HG03354 (cell line): ENCODE results near the gene FRRS1L.
"Not testable (repeated sequence)": the region's sequence is repeated elsewhere in the genome, so short reads cannot be mapped to it uniquely, and the experiment has no call there.

Source experiments
- ATAC-seq: cut with Tn5 transposase; IDR thresholded peaks from one replicate; pipeline ENCODE4 v1.9.1; 2021; ENCODE audit warnings: mild to moderate bottlenecking; ENCODE audit not compliant: unreplicated experiment, poor library complexity, severe bottlenecking

The FRRS1L gene

DNA sequence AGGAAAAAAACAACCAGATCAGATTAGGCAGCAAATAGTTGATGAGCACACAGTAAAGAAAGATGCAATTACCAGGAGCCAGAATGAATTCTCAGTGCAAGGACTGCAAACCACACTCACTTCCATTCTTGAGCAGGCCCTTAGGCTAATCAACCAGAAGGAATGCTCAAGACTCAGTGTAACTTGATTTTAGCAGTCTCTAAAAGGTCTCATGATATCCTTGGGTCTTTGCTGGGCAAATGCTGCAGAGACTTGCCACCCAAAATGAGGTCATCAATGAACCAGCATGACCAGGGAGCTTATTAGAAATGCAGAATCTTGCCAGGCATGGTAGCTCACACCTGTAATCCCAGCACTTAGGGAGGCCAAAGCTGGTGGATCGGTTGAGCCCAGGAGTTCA is 27.2 kb downstream of the FRRS1L start:
- ATAC-seq = no peak

- no peak for ATAC-seq
Observed at GRCh38 chr9:109138421-109138820, 28.6 kb downstream of the FRRS1L start.

DNA sequence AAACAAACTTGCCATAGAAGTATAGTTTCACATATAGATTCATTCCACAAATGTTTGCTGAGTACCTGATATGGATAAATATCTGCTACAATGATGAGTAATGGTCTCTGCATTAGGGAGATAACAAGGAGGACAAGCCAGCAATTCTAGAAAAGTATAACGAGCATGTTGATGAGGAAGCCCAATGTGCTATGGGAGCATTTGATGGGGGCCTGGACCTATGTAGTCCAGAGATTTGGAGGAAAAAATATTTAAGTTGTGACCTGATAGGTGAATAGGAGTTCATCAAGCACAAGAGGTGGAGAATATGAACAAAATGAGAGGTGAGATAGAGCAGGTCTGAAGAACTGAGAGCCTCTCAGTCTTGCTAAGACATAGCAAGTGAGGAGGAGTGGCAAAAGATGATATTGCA is 32.9 kb downstream of the FRRS1L start:
- no peak for ATAC-seq

GRCh38 chr9:109133533-109133932 is 33.5 kb downstream of the FRRS1L start:
- no peak for ATAC-seq

- no peak for ATAC-seq
Observed at GRCh38 chr9:109132567-109133021, 34.5 kb downstream of the FRRS1L start.

DNA sequence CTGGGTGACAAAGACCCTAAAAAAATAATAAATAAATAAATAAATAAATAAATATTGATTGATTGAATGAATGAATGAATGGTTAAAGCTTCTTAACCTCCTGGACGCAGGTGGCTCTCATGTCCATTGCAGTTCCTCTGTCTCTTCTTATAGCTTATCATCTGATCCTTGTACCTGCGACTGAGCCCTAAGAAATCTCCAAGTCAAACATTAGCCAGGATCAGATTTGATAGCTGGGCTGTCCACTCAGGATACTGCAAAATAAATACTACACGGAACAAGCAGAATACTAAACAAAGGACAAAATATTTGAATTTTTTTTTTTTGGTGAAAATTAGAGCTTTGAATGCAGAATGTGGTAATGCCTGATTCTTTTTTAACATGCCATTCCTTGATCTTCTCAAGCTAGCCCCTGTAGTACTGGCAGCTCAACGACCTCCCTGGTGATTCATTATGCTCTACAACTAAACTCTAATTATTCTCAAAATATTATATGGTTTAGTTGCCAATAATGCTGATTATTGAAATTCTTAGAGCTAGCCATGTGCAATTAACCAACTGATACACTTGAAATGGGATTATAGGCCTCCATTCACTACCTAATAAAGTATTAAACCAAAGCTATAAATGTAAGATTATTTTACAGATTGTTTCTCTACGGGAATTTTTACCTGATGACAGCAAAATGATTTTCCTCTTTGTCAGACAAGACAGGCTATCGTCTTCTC is 37.4 kb downstream of the FRRS1L start:
- no peak for ATAC-seq

DNA sequence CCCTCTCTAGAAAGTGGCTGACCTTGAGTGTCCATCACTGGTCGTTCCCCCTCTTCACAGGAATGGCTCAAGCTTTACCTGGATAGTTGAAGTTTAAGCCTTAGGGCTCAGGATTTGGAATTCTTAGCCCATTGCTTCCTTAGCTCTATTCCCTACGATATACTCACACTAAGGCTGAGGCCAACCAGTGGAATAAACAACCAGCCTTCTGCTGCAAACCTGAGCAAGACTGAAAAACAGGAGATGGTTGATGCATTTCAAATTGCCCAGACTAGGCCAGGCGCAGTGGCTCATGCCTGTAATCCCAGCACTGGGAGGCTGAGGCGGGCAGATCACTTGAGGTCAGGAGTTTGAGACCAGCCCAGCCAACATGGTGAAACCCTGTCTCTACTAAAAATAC is 40.4 kb downstream of the FRRS1L start:
- not testable (repeated sequence) for ATAC-seq

DNA sequence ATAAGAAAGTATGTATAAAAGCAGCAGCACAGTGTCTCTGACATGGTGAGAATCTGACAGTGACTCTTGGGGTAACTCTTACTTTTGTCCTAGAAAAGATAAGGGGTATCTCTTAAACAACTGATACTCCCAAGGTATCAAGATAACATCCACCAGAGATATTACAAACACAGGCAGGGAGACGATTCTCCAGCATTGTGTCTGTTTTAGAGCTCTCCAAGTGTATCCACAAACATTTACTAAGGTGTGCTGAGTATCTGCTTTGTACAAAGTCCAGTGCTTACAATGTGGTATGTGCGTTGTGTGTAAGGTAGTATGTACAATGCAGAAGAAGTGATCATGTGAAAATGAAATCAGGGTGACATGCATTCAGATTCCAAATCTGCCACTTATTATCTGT is 42.9 kb downstream of the FRRS1L start:
- no peak for ATAC-seq

GRCh38 chr9:109122726-109123621 is 44.1 kb downstream of the FRRS1L start:
- no peak for ATAC-seq

DNA sequence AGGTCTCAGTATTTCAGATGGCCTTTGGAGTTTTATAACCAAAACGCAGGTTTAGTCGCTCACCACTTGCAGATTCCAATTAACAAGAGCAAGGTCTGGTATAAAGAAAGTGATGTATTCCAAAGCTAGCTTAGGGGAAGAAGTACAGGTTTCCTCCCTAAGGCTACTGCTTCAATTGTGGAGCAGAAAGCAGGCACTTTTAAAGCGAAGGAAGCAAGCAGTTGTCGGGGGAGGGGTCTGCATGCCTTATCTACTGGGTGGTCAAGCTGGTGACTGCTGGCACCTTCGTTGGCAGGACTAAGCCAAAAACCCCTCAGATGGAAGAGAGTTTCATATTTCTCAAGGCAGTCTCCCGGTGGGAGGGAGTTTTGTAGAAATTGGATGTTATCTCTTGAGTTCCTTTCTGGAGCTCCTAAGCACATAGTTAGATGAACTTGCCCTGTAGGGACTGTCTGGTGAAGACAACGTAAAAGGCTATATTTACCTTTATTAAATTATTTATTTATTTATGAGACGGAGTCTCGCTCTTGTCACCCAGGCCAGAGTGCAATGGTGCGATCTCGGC is 45.7 kb downstream of the FRRS1L start:
- ATAC-seq = no peak

- no peak for ATAC-seq
Observed at GRCh38 chr9:109120204-109120789, 46.8 kb downstream of the FRRS1L start.

GRCh38 chr9:109119439-109120203 is 47.4 kb downstream of the FRRS1L start, which contains the start of gene TMEM245:
Gene TMEM245, minus strand, starts transcription at chr9:109119947. Its CDS starts 34 bp downstream, at chr9:109119913.
- ATAC-seq = peak; percentile 93

- ATAC-seq = no peak
Observed at GRCh38 chr9:109118808-109119438, 48.1 kb downstream of the FRRS1L start.

GRCh38 chr9:109117856-109118807 is 48.9 kb downstream of the FRRS1L start:
- ATAC-seq = no peak

DNA sequence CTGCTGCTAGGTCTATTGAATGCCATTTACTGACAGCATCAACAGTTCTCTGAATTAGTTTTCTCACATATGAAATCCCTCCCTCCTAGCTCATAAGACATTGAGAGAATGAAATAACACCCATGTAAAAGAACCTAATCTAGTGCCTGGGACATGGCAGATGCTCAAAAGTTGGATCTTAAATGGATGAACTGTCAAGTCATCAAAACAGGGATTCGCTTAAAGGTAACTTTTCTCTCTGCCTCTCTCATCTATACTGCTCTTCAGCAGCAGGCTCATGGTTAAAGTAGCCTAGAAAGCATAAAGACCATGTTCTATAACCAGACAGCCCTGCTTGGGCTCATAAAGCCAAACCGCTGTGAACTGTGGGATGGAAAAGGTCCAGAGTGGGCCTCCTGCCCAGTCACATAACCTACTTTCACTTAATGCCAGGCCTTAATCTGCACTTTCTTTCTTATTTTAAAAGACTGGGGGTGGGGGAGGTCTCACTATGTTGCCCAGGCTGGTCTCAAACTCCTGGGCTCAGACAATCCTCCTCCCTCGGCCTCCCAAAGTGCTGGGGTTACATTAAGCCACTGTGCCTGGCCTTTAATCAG is 51.0 kb downstream of the FRRS1L start:
- no peak for ATAC-seq

DNA sequence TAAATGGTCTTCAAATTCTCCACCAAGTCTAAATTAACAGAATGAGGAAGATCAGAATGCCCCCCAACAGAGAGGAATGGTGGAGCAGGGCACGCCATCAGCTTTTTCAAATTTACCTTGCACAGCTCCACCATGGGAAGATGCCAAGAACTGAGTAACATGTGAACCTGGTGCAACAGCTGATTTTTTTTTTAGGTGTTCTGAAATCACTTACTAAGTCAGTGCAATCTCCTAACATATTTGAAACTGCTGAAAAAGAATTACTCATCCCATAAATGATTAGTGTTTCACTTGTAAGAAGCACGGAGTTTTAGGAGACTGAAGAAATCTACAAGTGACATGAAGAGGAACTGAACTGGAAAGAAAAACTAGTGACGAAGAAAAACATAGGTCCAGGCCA is 52.4 kb downstream of the FRRS1L start:
- no peak for ATAC-seq

GRCh38 chr9:109113892-109114609 is 53.0 kb downstream of the FRRS1L start:
- no peak for ATAC-seq
